Upper lobe of left lung (tissue), 4 donors: ENCODE measurements around the gene MYOZ1.
"Not testable (repeated sequence)": the region's sequence is repeated elsewhere in the genome, so short reads cannot be mapped to it uniquely, and the experiment has no call there.

Experiments used
- CTCF ChIP-seq, 6 experiments: fragments of 450-650 bp in 4 of 6; fragments of 200-600 bp in 2 of 6; sonication (generic) in 2 of 6; IDR thresholded peaks; one replicate each; pipeline ENCODE4 v1.5.1; 2016 to 2019; ENCODE audit warnings: antibody characterized with exemption in 6 of 6
- EP300 ChIP-seq, 4 donors: sonication (generic); formaldehyde crosslinking; IDR thresholded peaks; one replicate each; pipeline ENCODE4 v1.5.1; 2017; ENCODE audit warnings: antibody characterized with exemption in 4 of 4, control low read depth in 2 of 4
- POLR2A ChIP-seq, 4 donors: fragments of 450-650 bp; IDR thresholded peaks; one replicate each; pipeline ENCODE4 v1.5.1; 2016 to 2017; ENCODE audit warnings: antibody characterized with exemption in 4 of 4, mild to moderate bottlenecking in 2 of 4

GRCh38 chr10:73620974-73621373 lies 20.3 kb downstream of the MYOZ1 start:
- TF ChIP-seq POLR2A, CTCF, EP300 (IDR thresholded peaks at IDR 0.05): not testable (repeated sequence)
